GM21367 (cell line): ENCODE measurements around the gene FGF23.

Experiments
- ATAC-seq: cut with Tn5 transposase; IDR thresholded peaks from one replicate; pipeline ENCODE4 v1.9.1; 2021; ENCODE audit not compliant: unreplicated experiment

The FGF23 gene

DNA sequence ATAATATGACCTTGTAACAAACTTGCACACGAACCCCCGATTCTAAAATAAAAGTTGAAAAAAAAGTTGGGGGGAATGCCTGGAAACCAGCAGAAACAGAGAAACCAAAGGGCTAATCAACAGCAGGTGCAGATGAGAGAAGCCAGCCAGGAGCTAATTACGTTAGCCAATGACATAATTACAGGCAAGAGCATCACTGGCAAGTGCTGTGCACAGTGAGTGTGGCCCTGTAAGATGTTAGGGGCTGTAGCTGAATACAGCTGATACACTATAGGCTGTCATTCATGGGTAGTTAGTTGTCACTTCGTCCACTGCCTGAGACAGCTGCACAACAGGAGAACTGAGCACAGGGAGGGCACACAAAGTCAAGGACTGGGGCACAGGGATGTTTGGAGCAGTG is 7.3 kb upstream of the FGF23 start:
- no peak for ATAC-seq

DNA sequence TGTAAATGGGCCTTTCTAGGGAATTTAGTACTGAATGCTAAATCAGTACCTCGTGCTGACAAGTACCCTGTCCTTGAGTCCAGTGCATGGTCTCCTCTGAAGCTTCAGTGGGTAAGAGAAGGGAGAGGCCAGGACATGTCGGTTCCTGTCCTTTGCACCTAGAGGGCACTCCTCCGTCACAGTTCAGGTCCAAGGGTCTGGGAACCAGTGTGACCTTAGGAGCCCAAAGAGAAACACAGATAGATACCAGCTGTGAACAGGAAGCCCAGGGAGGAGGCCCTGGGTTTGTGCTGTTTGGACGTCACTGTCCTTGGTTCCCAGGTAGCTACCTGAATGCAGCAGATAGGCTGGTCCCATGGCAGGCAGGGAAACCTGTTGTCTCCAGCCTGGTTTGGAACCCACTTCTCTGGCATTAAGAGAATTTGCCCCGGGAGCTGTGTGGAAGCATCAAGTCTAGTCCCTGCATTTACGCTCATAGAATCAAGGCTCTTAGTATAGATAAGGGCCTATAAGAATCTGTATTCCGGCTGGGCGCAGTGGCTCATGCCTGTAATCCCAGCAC is 3.9 kb upstream of the FGF23 start:
- ATAC-seq: no peak

DNA sequence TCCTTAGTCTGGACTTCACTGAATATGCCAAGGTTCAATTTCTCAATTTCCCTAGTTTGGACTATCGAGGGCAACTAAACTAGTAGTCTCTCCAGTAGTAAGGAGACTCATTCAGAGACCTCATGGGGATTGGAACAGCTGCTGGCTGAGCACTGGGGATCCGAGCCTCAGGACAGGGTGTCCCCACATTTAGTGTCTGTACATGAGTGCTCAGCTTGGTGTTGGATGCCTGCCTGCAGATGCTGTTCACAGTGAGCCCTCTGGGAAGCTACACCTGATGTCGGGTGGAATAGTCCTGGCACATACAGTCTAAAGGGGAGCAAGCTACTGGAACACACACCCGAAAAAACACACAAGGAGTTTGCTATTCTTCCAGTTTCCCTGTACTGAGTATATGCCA is 820 bp upstream of the FGF23 start:
- ATAC-seq: no peak

DNA sequence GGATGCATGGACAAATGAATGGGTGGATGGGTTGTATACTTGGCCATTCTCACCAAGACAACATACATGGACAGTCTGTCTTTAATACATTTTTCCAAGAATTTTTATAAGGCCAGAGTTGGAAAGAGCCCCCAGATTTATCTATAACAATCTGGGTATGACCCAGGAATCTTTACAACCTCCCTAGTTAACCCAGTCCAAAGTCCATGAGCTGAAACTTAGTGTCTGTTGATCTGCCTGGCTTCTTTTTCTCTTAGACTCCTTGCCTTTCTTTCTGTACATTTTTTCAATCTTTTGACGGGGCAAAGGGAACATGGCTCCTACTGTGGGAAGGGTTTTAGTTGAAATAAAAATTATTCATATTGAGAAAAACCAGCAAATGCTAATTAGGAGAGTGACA is 740 bp downstream of the FGF23 start:
- no peak for ATAC-seq

DNA sequence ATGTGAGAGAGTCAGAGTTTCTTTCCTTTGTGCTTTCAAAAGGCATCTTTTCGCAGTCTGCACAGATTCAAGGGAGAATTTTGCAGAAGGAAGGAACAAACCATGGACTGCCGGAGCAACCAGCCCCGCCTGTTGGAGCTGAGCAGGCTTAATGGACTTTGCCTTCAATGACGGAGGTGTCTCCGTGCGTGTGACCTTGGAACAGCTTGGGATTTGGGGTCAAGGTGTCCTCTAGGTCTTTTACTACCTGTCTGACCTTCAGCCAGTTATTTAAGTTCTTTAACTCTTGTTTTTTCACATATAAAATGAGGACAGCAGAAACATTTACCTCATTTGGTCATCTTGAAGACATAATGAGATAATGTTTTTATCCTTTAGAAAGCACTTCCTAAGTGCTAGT is 4.1 kb downstream of the FGF23 start:
- ATAC-seq: no peak

DNA sequence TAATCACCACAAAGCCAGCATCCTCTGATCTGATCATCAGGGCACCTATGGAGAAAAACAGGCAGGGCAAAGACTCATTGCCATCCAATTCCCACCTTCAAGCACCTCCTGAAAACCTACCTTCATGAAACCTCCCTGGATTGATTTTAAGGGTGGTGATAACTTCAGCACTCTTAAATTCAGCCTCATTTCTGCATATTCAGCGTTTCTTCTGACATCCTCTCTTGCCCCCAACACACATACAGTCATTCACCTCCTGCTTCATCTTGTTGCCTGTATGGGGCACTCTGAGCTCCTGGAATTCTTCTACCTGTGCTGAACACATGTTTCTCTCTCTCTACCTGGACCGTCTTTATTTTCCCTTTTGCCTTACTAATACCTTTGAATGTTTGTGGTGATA is 6.9 kb downstream of the FGF23 start:
- ATAC-seq: no peak

DNA sequence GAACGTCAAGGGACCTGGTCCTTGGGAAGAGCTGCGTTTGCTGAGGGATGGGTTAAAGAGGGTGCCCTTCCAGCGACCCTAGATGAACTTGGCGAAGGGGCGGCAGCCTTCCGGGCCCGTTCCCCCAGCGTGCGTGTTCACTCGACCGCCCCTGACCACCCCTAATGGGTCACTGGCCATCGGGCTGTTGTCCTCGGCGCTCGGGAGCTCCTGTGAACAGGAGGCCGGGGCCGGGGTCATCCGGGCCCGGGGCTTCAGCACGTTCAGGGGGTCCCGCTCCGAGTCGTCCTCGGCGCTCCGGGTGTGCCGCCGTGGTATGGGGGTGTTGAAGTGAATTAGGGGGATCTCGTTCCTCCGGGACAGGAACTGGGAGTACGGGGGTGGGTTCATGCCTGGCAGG is 9.2 kb downstream of the FGF23 start:
- no peak for ATAC-seq

DNA sequence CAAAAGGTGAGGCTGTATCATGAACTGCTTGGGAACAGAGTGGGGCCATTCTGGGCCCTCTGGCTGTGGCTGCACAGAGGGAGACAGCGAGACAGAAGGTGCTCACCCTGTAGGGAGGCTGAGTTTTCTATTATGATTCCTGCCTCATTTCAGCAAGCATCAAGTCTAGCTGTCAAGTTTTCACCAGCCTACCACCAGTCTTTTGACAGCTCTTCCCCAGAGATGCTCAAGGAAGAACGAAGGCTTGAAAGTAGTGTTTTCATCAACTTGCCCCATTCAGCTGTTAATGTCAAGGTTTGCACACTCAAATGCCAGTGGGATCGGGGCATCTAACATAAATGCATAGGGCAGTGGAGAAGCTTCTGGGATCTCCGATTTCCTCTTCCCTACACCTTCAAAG is 10.0 kb downstream of the FGF23 start:
- no peak for ATAC-seq

DNA sequence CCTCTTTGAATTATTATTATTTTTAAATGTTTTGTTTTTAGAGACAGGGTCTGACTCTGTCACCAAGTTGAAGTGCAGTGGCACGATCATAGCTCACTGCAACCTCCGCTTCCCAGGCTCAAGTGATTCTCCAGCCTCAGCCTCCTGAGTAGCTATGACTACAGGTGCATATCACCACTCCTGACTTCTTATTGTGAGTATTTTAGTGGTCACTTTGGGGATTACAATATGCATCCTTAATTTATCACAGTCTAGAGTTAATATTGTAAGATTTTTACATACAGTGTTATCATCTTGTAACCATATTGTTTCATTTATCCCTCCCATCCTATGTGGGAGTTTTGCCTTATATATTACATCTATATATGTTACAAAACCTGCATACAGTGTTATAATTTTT is 13.4 kb downstream of the FGF23 start:
- ATAC-seq: no peak

DNA sequence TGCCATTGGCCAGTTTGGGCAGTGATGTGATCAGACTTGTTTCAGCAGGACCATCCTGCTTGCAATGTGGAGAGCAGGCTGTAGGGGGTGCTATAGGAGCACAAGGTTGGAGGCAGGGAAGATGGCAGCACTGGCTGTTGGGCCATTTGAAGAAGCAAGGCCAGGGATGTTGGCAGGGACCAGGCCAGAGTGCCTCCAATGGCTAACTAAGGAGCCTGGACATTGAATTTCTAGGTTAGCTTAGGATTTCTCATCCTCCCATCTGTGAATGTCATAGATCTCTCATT is 23.5 kb downstream of the FGF23 start:
- ATAC-seq: no peak

DNA sequence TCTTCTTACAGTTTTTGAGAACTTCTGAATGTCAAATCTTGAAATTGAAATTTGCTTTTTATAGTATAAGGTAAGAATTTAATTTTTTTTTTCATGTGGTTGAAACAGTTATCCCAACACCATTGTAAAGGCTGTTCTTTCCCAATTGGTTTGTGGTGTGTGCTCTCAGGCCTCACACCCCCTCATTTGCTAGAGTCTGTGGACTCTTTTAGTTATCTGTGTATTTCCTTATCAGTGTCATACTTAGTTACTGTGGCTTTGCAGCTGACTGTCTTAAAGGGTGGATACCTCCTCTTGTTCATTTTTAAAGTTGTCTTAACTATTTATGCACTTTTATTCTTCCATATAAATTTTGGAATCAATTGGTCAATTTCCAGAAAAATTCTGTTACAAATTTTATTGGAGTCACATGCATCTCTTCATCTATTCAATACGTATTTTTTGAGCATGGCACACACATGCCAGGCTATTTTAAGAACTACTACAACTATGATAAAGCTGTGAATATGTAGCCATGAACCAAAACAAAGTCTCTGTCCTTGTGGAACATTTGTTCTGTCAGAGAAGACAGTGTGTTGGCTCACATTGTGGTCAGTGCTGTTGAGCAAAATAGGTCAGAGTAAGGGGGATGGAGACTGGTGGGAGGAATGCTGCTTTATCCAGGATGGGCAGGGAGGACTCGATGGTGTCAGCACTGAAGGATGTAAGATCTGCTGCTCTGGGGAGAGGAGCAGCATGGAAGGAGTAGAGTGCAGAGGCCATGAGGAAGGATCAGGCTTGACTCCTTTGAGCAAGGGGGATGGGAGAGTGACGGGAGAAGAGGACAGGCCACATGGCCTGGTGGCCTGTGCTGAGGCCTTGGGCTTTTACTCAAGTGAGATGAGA is 24.1 kb downstream of the FGF23 start:
- no peak for ATAC-seq

DNA sequence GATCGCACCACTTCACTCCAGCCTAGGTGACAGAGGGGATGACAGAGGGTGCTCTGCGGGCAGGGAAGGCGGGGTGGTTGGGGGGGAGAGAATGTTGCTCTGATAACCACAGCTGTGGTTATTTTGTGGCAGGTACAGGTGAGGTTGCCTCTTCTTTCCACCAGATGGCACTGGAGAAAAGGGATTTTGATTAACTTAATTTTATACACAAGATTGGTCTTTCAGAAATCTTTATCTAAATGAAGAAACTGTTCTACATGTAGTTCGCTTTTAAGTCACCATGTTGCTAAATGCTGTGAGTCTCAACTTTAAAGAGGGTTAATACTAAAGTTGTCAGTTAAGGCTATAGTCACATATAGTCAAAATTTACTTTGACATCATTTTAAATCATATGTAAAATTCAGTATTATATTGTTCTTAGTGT is 25.7 kb downstream of the FGF23 start:
- ATAC-seq: no peak

DNA sequence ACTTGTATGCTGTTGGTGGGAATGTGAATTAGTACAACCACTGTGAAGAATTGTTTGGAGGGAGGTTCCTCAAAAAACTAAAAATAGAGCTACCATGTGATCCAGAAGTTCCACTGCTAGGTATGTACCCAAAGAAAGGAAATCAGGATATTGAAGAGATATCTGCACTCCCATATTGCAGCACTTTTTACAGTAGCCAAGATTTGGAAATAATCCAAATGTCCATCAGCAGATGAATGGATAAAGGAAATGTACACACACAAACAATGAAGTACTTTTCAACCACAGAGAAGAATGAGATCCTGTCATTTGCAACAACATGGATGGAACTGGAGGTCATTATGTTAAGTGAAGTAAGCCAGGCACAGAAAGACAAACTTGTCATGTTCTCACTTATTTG is 32.6 kb downstream of the FGF23 start:
- ATAC-seq: no peak

DNA sequence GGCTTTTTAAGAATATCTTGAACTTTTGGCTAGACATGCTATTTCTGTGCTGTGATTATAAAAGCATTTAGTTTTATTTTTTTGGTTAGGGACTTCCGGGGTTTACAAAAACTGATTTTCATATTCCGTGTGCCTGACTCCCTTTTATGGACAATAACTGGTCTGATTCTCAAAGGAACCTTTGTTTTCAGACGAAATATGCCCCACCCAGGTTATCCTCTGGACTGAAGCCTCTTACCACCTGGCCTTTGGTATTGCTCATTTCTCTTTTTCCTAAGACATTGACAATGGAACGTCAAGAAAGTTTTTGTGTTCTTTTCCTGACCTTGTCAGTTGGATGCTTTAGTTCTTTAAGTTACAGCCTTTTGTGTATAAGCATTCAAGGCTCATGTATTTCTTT is 47.7 kb downstream of the FGF23 start:
- no peak for ATAC-seq

DNA sequence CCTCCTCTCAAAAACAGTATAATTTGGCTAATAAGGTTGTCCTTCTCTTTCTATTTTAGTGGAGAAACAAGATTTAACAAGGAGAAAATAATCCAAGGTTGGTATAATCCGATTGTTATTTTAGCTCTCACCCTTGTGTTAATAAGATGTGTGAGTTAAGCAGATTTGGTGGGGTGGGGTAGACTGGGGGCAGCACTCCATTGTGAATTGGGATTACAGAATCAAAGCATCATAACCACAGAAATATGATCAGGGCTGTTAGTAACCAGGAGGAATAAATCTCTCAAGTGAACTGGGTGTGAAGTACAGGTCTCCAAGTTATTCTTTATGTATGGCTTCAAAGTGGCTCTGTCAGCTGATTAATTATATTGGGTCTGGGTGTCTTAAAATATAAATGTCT is 48.3 kb downstream of the FGF23 start:
- ATAC-seq: no peak

DNA sequence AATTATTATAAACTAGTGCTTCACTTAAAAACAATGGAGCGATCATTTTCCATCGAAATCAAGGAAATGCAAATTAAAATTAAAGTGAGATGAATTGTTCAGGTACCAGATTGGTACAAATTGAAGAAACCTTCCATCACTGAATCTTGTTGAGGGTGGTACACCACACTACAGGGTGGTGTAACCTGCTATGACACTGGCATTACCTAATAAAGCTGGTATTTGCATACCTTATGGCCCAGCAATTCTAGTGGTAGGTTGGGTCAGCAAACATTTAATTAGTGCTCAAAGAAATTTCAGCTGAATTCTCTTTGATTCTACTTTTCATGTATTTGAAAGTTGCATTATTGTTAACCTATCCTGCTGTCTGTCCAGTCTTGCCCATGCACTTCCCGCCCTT is 49.3 kb downstream of the FGF23 start:
- ATAC-seq: no peak

DNA sequence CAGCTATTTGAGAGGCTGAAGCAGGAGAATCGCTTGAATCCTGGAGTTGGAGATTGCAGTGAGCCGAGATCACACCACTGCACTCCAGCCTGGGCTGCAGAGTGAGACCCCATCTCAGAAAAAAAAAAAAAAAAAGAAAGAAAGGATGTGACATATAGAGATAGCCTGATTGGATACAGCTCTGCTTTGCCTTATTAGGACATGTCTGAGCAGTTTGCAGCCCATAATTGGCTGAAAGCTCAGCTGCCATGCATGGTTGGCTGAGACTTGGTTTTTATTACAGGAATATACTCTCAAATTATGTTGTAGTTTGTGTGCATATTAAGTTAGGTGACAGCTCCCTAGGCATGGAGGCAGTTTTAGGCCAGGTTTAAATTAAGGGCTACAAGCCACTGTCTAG is 52.2 kb downstream of the FGF23 start:
- no peak for ATAC-seq

DNA sequence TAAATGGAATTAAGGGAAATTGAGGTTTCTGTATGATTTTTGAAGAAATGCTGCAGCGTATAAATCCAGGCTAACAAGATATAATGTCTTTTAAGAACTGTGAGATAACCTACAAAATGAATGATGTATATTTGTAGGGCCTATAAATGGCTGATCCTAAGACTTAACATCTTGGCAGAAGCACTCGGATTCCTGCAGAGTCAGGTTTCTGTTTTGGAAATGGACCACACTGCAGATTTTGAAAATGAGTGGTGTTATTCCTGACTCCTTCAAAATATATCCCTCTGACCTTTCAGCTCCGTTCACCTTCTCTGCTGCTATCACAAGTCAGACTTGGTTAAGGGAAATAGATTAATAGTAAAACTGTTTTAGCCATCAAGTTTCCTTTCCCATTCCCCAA is 53.5 kb downstream of the FGF23 start:
- no peak for ATAC-seq

DNA sequence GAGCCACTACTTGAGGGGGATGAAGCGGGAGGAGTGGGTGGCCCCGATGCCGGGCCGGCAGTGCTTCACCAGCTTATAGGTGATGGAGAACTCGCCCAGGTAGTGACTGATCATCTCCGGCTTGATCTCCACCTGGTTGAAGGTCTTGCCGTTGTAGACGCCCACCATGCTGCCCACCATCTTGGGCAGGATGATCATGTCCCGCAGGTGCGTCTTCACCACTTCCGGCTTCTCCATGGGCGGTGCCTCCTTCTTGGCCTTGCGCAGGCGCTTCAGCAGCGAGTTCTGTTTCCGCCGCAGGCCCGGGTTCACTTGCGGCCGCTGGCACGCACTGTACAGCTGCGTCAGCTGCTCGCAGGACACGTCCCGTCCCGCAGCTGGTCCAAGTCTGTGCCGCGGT is 55.1 kb downstream of the FGF23 start:
- no peak for ATAC-seq

DNA sequence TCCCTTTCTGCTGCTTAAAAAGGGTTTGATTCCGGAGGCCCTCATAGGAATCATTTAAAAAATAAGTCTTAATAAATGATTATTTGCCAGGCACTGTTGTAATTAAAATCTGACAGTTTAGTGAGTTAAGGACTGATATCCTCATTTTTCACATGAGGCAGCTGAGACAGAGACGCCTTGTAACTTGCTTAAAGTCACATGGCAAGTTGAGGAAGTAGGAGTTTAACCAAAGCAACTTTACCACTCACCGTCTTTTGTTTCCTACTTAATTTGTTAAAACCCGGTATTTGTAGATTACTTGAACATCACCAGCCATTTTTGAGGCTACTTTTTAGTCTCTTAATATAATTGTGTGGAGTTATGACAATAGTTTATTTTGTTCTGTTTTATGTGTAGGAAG is 56.1 kb downstream of the FGF23 start:
- no peak for ATAC-seq

DNA sequence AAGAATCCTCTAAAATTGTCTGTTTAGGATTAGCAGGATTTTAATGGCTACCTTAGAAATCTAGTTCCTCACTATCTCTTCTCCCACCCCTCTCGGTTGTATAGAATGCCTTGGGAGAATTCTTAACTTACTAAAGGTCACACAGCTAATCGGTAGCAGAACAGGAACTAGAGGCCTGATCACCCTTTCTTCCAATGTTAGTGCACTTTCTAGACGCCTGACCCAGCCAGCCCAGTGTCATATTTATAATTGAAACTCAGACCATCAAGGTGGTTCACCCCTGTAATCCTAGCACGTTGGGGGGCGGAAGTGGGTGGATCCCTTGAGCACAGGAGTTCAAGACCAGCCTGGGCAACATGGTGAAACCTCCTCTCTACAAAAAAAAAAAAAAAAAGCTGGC is 56.8 kb downstream of the FGF23 start:
- ATAC-seq: no peak

DNA sequence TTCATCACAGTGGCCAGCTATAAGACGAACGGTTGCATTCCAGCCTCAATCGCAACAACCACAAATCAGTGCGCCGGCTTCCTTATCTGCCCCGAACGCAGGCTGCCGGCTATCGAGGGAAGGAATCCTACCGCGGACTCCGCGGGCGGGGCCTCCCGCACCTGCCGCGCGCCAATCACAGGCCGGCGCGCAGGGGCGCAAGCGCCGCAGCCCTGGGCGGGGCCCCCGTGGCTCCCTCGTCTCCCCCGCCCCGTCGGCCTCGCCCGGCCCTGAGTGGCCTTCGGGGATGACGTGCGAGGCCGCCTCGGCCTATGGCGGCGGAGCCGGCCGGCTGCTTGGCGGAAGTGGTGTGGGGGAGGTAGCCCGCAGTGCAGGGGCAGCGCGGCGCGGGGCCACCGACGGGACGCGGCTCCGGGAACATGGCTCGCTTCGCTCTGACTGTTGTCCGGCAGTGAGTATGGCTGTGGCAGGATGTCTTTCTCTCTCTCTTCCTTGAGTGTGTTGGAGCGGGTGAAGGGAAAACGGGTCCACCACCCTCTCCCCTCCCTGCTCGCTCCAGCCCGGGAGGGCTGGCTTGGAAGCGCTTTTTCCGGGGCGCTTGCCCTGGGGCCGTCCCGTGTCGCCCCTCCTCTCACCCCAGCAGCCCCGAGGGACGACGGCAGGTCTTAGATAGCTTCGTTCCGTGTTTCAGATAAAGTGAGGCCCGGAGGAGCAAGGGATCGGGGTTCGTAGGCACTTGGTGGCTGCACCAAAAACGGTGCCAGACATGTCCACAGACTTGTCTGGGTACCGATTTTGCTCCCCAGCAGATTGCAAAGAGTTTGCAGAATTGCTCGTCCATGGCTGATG is 58.4 kb downstream of the FGF23 start, which contains the start of gene TIGAR:
Gene TIGAR (plus strand): TSS at position 361 of the 849 bp plus-strand sequence. CDS start 59 bp downstream, at position 420.
- ATAC-seq: peak; percentile 95
